IPS DF 4.7 (cell line): ENCODE measurements around the gene NRG4.
"Not testable (repeated sequence)": the region's sequence is repeated elsewhere in the genome, so short reads cannot be mapped to it uniquely, and the experiment has no call there.

Experiments used
- DNase-seq: peaks from one replicate; pipeline ENCODE4 v3.0.0-alpha.2; 2013; ENCODE audit warnings: low spot score; ENCODE audit errors: extremely low read depth

The NRG4 gene, protein sequence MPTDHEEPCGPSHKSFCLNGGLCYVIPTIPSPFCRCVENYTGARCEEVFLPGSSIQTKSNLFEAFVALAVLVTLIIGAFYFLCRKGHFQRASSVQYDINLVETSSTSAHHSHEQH

GRCh38 chr15:76011627-76012551, at the start of gene NRG4:
TSS of gene NRG4 (minus strand) at chr15:76012424. CDS start at chr15:76011230, 1,194 bp downstream.
- no peak for DNase-seq

GRCh38 chr15:76061700-76062099, 49.5 kb upstream of the NRG4 start:
- DNase-seq: no peak

DNA sequence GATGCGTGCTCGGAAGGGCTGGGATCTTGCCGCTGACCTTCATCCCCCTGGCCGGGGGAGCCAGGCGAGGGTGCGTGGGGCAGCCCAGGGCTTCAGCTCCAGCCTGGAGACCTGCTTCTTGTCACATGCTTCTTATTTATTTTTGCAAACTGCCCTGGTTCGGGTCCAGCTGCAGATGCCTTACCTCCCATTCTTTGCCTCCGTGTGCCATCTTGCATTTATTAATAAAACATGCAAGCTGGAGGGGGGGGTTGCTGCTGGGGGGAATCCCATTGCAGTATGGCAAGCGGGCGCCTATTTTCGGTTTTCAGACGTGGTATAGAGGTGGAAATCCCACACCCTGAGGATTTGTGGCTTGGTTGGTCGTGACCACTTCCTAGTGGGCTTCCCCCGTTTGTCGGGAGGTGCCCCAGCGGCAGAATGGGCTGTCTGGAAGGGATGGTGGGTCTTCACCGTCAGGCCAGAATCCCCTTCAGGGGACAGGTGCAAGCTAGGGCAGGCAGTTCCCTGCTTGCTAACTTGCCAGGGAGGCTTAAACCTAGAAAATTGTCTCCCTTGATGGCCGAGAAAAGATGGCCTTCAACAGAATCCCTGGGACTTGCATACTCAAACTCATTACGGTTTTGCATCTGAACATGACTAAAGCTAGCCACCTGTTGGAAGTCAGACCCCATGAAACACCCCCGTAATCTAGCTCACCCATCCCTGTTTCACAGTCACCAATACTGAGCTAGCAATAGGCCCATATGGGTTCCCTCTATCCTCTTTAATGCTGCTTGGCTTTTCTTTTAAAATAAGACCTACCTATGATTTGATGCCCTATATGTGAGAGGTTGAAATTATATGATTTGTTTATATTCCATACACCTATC, 48.1 kb upstream of the NRG4 start:
- DNase-seq: no peak

GRCh38 chr15:76059320-76060117, 47.3 kb upstream of the NRG4 start, which contains the start of gene TMEM266:
TSS of gene TMEM266 (plus strand) at chr15:76059985. CDS start at chr15:76134264, 74,279 bp downstream.
- DNase-seq: no peak

DNA sequence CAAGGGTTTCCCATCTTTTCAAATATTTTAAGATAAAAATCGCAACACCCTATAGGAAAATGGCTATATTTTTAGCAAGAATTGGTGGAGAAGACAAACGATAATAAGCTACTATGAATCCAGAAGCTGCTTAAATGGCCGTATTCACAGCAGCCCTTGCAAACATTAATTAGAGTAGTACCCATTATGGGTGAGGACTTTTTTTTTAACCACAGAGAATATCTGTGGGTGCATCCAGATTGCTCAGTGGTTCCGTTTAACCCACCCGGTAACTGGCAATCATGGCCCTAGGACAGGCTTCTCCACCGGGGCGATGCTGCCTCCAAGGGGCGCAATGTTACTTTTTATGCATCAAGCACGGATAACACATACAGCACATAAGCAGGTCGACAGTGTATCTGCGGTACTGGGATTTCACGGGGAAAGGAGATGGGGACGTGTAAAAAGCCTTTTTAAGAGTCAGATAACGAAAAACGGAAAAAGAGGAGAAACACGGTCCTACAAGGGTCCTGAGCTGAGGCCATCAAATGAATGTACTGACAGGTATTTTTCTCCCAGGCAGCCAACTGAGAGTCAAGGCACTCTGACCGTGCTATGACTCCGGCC, 46.6 kb upstream of the NRG4 start:
- DNase-seq: no peak

- no peak for DNase-seq
Observed at GRCh38 chr15:76057332-76058000, 45.2 kb upstream of the NRG4 start.

DNA sequence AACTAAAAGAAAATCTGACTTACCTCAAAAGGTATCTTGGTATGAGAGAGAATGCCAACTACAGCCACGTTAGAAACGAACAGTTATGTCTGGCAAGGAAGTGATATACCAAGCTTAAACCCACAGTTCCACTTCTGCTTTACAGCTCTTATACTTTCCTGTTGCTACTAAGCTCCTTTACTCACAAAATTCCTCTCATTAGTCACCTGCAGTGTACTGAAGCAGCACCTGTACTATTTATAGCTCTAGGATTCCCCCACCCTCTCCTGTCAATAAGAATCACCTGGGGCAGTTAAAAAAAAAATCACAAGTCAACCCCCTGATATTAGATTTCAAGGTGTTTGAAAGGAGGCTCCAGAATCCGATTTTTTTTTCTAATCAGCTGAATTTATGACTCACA, 44.7 kb upstream of the NRG4 start:
- no peak for DNase-seq

- DNase-seq: not testable (repeated sequence)
Observed at GRCh38 chr15:76054201-76054600, 42.0 kb upstream of the NRG4 start.

GRCh38 chr15:76038512-76038911, 26.3 kb upstream of the NRG4 start:
- no peak for DNase-seq

- no peak for DNase-seq
Observed at GRCh38 chr15:76035593-76035992, 23.4 kb upstream of the NRG4 start.

DNA sequence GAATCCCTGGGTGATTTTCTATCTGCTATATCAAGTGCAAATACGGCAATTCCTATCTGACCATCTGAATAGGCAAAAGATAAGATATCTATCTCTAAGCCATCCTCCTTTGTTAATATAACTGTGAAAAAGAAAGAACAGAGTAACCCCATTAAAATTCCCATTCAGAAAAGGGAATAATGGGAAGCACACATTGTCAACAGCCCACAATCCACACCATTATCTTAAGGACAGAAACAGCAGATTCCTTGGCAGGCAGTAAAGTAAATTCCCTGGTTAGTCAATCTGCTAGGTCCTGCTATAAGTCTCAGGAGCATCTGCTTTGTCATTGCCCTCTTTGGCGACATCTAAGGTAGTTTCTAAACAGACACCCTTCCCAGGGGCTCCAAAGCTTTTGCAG, 21.9 kb upstream of the NRG4 start:
- DNase-seq: no peak

- DNase-seq: no peak
Observed at GRCh38 chr15:76033438-76033837, 21.2 kb upstream of the NRG4 start.

- DNase-seq: no peak
Observed at GRCh38 chr15:76032046-76032445, 19.8 kb upstream of the NRG4 start.

- DNase-seq: no peak
Observed at GRCh38 chr15:76024021-76024768, 12.0 kb upstream of the NRG4 start.

DNA sequence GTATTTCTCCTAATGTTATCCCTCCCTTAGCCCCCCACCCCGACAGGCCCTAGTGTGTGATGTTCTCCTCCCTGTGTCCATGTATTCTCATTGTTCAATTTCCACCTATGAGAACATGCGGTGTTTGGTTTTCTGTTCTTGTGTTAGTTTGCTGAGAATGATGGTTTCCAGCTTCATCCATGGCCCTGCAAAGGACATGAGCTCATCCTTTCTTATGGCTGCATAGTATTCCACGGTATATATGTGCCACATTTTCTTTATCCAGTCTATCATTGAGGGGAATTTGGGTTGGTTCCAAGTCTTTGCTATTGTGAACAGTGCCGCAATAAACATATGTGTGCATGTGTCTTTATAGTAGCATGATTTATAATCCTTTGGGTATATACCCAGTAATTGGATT, 1.2 kb upstream of the NRG4 start:
- not testable (repeated sequence) for DNase-seq

GRCh38 chr15:76010613-76011012, 1.6 kb downstream of the NRG4 start:
- DNase-seq: no peak

DNA sequence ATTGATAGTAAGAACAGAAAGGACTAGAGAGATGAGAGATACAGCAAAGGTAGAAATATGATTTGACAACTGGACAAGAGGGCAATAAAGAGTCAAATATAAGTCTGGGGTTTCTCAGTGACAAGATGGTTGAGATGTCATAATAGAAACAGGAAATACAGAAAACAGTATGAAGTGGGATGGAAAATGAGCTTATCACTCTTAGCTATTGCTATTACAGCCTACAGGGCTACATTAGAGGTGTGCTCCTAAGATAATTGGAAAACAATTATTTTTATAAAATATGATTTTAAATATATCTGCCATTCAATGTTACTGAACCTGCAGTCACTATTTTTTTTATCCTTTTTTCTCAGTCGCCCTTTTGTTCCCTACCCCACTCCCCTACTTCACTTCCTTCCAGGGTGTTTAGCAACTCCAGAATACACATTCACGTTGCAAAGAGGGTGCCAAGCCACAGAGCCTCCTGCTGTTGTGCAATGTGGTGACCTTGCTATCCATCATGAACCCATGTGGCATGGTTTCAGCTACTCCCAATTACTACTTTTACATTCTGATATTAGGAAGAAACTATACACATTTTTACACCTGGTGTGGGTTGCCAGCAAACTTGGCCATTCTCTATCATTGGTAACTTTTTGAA, 6.0 kb downstream of the NRG4 start:
- no peak for DNase-seq

- no peak for DNase-seq
Observed at GRCh38 chr15:76003364-76003763, 8.9 kb downstream of the NRG4 start.

- no peak for DNase-seq
Observed at GRCh38 chr15:75995611-75996010, 16.6 kb downstream of the NRG4 start.
